GM19397 (cell line): ENCODE results near the gene LHX3.

Experiments
- ATAC-seq: cut with Tn5 transposase; IDR thresholded peaks from one replicate; pipeline ENCODE4 v1.9.1; 2021; ENCODE audit warnings: mild to moderate bottlenecking, moderate library complexity; ENCODE audit not compliant: unreplicated experiment

The LHX3 gene

DNA sequence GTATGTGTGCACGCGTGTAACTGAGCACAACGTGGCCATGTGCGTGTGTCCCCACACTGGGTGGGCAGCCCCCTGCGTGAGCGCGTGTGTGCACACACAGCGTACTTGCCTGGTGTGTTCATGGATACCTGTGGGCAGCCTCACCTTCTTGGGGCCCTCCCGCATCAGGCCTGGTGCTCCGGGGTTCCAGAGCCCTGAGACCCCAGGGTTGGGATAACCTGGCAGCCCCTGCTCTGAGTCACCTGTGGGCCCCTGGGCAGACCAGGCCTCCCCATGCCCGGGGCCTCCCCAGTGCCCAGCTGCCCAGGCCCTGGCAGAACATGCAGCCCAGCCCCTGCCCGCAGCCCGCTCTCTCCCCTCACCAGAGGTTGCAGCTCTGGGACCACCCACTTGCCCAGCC, 25.2 kb downstream of the LHX3 start:
- ATAC-seq, result no peak

DNA sequence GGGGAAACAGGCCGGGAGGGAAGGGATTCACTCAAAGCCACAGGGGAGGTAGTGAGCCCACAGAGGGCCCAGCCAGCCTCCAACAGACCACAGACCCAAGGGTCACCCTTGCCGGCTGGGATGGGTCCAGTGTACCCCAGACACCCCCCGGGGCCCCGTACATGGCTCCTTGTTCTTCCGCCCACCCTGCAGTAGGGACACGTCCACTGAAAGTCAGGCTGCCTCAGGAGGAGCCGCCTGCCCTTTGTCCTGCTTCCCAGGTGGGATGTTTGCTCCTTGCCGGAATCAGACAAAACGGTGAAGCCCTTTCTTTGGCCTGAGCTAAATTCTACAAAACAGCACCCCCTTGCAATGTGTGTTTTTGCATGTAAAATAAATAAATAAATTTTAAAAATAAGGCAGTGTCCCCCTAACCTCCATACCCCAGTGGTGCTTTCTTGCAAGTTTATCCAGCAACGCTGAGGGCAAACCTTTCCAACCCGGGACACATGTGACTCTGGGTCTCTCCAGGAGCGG, 25.8 kb downstream of the LHX3 start:
- ATAC-seq, result no peak

DNA sequence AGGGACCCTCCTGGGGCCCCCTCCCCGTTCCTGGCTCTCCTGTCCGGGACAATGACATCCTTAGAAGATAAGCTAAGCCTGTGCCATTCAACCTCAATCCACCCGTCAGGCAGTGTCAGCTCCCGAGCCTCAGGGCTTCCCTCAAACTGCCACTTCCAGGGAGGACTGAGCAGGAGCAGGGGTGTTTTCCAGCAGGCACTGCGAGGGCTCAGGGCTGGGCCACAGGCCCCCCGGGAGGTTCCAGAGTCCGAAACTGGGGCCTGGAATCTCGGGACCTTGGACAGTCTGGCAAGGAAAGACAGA, 26.2 kb downstream of the LHX3 start:
- ATAC-seq, result no peak

DNA sequence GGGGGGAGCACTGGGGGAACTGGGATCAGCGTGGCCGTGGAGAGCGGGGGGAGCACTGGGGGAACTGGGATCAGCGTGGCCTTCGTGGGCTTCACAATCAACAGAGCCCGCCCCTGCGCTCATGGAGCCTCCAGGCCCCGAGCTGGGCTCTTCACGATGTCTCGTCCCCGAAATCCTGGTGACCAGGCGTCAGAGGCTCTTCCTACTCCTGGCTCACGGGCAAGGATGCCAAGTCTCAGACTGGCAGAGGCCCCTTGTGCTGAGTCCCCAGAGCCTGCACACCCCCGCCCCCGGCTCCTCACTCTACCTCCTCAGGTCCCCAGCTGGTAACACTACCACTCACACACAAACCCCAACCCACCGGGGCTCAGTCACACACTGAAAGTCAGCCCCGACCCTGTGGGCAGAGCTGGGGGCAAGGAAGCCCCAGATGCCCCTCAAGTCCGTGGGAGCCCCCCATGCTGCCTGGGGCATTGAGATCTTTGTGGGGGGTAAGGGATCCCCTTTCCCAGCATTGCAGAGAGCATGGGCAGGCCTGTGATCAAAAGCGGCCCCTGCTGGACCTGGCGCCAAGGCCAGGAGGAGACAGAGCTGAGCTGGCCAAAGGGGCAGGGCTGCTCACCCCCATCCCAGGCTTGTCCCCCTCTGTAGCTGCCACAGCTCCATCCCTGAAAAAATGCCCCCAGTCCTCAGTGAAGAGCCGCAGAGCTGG, 26.7 kb downstream of the LHX3 start:
- ATAC-seq, result no peak

DNA sequence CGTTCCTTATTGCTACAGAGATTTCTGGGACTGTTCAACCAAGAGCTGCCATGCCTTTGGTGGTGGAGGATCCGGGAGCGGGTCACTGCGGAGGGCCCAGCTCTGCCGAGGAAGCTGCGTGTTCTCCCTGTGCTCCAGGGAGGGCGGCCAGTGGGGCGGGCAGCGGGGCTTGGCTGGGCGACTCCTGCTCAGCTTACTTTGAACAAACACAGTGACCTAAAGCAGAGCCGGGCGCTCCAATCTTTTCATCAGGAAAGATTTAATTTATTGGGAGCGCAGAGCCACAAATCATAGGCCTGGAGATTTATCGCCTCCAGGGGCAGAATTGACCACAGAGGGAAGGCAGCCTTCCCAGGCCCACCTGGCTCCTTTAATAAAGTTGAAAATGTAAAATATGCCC, 27.7 kb downstream of the LHX3 start:
- ATAC-seq, result no peak

DNA sequence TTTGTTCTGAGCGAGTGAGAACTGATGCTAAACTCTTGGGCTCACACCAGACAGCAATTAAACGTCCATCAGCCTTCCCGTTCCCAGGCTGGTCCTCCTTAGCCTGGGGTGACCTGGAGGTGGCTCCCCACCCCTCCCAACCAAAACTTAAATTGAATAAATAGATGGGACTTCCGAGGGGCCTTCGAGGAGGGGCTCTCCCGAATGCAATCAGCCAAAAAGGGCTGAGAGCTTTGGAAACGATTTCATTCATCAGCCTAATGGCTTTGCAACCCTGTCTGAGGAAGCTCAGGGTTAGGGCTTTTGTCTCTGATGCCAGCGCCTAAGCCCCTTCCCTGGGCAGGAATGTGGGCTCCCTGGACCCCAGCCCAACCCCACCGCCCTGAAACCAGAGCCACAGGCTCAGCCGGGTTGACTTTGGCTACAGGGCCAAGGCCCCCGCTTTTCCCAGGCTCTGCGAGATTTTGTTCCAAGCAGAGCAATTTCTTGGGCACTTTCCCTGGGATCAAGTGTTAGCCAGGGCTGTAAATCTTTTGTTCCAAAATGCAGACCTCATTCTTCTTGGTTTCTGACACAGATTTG, 29.2 kb downstream of the LHX3 start:
- no peak for ATAC-seq

DNA sequence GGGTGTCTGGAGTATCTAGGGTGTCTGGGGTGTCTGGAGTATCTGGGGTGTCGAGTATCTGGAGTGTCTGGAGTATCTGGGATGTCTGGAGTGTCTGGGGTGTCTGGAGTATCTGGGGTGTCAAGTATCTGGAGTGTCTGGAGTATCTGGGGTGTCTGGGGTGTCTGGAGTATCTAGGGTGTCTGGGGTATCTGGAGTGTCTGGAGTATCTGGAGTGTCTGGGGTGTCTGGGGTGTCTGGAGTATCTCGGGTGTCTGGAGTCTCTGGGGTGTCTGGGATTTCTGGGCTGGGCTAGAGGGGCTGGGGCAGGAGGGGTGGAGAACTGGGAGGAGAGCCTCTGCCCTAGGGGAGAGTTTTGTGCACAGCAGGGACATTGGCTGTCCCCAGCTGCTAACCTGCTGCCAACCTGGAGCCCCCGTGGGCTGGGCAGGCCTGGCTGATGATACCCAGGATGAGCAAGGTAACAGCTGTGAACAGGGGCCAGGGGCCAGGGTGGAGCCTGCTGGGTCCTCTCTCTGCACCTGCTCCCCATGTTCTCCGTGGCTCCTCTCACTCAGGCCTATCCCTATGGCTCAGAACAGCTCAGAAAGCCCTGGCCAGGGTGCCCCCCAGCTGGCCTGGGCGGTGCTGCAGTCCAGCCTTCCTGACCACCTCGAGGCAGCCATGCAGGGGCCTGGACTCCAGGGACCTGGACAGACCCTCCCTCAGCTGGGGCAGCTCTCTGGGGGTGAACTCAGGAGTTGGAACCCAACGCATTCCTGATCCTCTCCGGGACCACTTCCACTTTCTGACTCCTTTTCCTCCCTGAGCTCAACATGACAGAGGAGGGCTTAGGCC, 29.9 kb downstream of the LHX3 start:
- no peak for ATAC-seq

DNA sequence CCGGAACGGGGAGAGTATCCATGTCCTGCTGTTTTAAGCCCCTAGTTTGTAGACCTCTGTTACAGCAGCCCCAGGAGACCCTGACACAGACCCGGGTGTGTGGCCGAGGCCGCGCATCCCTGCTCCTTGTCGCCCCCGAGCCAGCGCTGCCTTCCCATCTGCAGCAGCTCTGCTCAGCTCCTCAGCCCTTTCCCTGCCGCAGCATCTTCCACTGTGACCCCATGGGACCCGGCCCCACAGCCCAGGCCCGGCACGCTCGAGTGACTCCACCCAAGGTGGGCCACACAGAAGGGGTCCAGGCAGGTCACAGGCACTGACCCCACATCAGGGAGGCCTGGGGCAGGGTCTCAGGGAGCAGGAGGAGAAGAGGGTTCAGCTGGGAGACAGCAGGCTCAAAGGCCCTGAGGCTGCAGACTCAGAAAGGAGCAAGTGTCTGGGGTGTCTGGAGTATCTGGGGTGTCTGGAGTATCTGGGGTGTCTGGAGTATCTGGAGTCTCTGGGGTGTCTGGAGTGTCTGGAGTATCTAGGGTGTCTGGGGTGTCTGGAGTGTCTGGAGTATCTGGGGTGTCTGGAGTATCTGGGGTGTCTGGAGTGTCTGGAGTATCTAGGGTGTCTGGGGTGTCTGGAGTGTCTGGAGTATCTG, 31.2 kb downstream of the LHX3 start:
- ATAC-seq, result no peak

DNA sequence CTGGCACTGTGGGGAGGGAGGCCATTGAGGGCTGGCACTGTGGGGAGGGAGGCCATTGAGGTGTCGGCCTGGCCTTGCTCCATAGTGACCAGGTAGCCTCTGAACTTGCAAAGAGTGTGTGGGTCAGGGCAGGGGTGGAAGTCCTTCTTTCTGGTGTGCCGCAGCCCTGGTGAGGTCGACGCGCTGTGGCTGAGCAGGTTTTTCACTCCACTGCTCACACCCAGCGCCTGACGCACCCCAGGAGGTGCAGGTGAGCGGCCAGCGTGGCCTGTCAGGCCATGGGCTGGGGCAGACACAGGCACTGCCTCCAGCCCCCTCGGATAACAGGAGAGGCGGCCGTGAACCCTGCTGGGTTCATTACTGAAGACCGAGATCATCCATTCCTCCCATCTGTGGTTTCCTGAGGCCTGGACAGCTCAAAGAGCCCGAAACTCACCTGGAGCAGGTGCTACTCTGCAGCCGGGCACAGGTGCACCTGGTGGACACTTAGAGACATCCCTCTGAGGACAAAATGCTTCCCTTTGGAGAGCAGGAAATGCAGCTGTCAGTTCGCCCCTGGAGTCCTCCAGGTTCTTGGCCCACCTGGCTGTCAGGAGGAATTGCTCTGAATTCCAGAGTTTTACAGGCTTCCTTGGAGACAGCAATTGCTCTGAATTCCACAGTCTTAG, 32.4 kb downstream of the LHX3 start:
- ATAC-seq, result no peak

DNA sequence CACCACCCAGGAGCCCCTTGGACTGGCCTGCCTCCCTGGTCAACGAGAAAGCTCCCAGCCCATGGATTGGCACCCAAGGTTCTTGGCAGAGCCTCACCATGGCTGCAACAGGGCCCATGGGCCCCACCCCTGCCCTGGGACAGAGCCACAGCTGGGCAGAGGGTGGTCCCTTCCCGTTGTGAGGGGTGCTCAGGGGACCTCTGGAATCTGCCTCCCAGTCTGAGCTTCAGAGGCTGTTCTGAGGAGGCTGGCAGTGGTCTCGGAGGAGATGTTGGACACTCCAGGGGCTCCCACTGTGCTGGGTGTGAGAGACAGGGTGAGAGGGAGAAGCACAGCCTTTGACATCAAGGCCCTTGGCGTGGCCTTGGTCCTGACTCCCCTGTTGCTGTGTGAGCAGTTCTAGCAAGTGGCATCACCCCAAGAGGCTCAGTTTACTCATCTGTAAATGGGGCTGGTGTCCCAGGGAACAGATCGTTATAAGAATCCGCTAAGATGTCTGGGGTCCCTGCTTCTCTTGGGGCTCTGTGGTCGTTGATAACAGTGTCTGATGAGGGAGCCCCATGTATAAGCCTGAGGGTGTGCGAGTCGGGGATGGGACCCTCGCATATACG, 33.0 kb downstream of the LHX3 start:
- no peak for ATAC-seq

DNA sequence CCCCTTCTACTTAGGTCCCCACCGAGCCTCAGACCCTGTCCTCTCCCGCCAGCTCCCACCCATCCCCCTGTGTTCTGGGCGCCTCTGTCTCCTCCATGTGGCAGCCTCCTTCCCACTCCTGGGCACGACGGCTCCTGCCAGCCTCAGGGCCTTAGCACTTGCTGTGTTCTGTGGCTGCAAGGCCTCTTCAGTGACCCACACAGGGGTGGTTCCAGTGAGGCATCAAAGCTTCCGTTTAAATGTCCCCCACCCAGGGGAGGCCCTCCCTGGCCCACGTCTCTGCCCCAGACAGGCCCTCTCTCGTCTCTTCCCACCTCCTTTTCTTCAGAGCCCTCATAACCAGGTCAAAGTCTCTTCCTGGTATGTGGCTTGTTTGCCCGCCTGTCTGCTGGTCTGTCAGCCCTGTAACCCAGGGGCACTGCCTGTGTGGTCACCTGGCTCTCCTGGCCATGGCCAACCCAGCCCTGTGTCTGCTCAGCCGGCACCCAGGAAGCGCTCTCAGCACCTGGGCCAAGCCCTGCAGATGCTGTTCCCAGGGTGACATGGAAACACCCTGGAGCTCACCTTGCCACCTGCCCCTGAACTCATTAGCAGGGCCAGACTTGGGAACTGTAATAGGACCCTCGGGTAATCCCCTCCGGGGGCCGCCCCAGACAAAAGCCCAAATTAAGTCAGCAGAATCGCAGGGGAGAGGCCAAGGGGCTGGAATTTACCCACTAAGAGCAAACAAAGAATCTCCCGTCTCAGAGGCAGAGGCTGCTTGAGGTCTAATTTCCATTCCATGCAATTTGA, 33.7 kb downstream of the LHX3 start:
- no peak for ATAC-seq

DNA sequence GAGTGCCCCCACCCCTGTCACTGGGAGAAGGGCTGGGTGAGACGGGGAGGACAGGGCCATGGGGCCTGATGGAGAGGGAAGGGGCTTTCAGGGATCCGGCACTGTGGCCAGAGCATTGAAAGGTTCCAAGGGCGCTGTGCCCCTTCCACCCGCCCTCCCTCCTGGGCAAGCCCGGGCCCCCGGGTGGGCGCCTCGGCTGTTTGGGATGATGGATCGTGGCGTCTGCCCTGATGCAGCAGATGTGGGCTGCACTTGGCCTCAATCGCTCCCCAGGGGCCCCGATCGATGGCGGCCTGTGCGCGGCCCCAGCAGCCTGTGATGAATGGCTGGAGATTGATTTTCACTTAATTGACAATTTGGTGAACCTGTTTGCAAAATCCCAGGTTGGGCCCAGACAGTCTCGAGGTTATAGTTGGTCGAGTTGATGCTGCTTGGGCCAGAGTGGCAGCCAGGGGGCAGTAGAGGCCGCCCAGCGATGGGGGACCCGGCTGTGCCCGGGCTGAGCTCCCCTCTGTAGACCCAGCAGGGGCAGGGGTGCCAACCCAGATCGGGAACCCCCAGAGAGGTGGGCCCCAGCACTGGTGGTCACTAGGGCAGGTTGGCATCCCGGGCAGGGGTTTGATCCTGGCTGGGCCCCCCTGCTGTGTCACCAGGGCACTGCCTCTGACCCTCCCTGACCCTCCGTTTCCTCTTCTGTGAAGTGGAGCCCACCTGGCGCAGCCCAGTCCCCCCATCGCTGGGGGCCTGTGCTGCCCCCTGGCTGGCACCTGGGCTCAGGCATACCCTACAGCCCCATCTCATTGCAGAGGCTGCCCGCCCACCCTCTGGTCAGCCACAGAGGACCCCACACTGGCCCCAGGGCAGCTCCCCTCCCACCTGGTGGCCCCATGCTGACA, 34.7 kb downstream of the LHX3 start:
- ATAC-seq, result no peak

DNA sequence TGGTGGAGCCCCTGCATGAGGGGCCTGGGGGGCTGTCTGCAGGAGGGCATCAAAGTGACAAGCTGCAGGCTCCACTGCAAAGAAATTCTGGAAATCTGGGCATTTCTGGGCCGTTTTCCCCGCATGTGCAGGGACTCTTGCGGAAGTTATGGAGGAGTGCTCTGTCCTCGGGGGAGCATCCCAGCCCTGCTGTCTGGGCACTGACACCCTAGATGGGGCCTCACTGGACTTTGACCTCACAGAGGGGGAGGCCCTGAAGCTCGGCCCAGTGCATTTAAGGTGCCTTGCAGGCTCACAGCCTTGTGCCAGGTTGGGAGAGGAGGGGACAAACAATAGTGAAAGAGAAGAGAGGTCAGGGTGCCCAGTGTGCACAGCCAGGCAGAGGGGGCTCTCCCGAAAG, 35.4 kb downstream of the LHX3 start:
- no peak for ATAC-seq

DNA sequence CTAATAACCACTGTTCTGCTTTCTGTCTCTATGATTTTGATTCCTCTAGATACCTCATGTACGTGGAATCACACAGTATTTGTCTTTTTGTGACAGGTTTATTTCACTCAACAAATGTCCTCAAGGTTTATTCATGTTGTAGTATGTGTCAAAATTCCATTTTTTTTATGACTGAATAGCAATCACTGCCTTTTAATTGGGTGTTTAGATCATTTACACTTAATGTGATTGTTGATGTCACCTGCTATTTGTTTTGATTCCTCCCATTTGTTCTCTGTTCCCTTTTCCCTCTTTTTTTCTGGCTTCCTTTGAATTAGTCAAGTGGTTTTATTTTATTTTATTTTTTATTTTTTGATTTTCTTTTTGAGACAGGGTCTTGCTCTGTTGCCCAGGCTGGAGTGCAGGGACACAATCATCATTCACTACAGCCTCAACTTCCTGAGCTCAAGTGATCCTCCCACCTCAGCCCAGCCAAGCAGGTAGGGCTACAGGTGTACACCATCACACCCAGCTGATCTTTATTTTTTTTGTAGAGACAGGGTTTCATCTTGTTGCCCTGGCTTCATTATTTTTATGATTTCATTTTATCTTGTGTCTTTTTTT, 41.6 kb downstream of the LHX3 start:
- ATAC-seq, result no peak

DNA sequence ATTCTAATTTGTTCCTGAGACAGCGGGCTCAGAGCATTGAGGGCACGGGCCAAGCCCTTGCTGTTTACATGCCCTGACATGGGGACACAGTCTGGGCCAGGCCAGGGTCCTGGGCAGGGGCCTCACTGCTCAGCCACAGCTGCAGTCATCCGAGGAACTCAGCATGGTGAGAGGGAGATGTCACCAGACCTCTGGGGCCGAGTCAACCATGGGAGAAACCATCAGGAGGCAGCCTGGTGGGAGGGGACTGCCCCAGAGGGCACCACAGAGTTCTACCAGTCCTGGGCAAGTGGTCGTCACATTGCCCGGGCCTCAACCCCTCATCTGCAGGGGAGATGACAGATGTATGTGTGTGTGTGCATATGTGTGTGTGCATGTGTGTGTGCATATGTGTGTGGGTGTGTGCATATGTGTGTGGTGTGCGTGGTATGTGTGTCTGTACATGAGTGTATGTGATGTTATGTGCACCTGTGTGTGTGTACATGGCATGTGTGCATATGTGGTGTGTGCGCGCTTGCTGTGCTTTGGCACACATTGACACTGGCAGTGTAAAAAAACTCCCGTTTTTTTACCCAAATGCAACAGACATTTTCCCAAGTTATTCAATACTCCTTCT, 43.8 kb downstream of the LHX3 start:
- no peak for ATAC-seq

DNA sequence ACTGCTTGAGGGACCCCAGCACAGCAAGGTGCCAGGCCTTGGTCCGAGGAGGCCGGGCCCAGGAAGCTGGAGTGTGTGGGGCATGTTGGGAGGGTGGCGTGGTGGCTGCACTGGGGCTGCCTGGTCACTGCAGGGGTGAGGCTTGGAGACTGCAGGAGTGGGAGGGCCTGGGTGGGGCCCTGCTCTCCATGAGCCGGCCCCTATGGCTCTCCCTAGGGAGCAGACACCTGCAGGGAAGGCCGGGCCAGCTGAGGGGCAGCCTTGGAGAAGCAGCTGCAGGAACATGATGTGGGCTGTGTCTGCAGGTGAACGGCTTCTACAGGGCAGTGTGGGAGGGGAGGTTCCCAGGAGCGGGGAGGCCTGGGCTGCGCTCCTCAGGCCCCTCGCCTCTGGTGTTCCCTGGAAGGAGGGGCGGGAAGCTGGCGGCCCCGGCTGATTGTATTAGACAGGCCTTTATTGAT, 44.5 kb downstream of the LHX3 start:
- no peak for ATAC-seq

DNA sequence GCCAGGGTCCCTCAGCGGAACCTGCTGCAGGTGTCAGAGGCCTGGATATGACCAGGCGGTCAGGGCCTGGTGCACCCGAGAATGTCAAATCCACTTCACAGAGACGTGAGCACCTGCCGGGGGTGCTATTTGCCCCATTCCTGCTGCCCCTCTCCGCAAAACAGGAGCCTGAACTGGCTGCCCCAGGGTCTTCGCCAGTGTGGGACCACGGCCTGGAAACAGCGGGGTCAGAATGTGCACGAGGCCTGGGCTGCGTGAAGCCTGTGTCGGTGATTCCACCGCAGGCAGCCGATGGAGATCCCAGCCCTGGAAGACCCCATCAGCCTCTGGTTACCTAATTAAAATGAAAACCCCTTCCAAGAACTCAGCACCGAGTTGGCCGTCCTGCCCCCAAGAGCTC, 45.1 kb downstream of the LHX3 start:
- ATAC-seq, result no peak
